Body of pancreas (tissue), 4 donors: ENCODE data around the gene PSMG3.

Experiments used
- POLR2A ChIP-seq, 3 donors: fragments of 450-650 bp; IDR thresholded peaks; one replicate each; pipeline ENCODE4 v1.6.1; 2016; ENCODE audit warnings: antibody characterized with exemption in 3 of 3, mild to moderate bottlenecking in 2 of 3
- TF ChIP-seq, protein P1 (sequence below), 7 experiments: fragments of 450-650 bp in 4 of 7; fragments of 200-600 bp in 3 of 7; sonication (generic) in 3 of 7; IDR thresholded peaks; one replicate each; pipeline ENCODE4 v1.5.1; 2016 to 2019; ENCODE audit warnings: antibody characterized with exemption in 7 of 7

- TF ChIP-seq, protein P1, sequence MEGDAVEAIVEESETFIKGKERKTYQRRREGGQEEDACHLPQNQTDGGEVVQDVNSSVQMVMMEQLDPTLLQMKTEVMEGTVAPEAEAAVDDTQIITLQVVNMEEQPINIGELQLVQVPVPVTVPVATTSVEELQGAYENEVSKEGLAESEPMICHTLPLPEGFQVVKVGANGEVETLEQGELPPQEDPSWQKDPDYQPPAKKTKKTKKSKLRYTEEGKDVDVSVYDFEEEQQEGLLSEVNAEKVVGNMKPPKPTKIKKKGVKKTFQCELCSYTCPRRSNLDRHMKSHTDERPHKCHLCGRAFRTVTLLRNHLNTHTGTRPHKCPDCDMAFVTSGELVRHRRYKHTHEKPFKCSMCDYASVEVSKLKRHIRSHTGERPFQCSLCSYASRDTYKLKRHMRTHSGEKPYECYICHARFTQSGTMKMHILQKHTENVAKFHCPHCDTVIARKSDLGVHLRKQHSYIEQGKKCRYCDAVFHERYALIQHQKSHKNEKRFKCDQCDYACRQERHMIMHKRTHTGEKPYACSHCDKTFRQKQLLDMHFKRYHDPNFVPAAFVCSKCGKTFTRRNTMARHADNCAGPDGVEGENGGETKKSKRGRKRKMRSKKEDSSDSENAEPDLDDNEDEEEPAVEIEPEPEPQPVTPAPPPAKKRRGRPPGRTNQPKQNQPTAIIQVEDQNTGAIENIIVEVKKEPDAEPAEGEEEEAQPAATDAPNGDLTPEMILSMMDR (IDR thresholded peaks at IDR 0.05), result no peak
- TF ChIP-seq POLR2A (IDR thresholded peaks at IDR 0.05), result no peak
Observed at GRCh38 chr7:1587738-1588137, 17.9 kb upstream of the PSMG3 start.
